ENCODE data around the gene CLNK. TPM values are rescaled to one million over a fixed set of nuclear protein-coding genes. Genes with fewer than 3 reads are reported as not detected.

CLNK gene
- total RNA-seq, 1 donor from 2014 or later: not detected

- Mint-ChIP-seq H3K4me3 (ENCODE audit: unreplicated experiment) (no peak overlapping the region), H3K27ac (ENCODE audit: unreplicated experiment) (no peak overlapping the region), H3K27me3 (ENCODE audit: low read depth) (no peaks in the 10 kb centered on the region), H3K36me3 (ENCODE audit: low read depth) (no peaks in the 10 kb centered on the region), H3K9me3 (ENCODE audit: low read depth) (no peaks in the 10 kb centered on the region), H3K4me1 (ENCODE audit: low read depth) (peaks cover 9% of the 10 kb centered on the region)
- TF ChIP-seq, protein P1, sequence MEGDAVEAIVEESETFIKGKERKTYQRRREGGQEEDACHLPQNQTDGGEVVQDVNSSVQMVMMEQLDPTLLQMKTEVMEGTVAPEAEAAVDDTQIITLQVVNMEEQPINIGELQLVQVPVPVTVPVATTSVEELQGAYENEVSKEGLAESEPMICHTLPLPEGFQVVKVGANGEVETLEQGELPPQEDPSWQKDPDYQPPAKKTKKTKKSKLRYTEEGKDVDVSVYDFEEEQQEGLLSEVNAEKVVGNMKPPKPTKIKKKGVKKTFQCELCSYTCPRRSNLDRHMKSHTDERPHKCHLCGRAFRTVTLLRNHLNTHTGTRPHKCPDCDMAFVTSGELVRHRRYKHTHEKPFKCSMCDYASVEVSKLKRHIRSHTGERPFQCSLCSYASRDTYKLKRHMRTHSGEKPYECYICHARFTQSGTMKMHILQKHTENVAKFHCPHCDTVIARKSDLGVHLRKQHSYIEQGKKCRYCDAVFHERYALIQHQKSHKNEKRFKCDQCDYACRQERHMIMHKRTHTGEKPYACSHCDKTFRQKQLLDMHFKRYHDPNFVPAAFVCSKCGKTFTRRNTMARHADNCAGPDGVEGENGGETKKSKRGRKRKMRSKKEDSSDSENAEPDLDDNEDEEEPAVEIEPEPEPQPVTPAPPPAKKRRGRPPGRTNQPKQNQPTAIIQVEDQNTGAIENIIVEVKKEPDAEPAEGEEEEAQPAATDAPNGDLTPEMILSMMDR (IDR thresholded peaks at IDR 0.05): no peak
- DNase-seq (ENCODE audit: low spot score): no peak
Measured at GRCh38 chr4:10470505-10470904, 214.1 kb downstream of the CLNK start.

GRCh38 chr4:10466161-10466560 is 218.4 kb downstream of the CLNK start:
- Mint-ChIP-seq H3K27ac (ENCODE audit: unreplicated experiment) (no peak overlapping the region), H3K36me3 (ENCODE audit: low read depth) (no peaks in the 10 kb centered on the region), H3K4me3 (ENCODE audit: unreplicated experiment) (no peak overlapping the region), H3K27me3 (ENCODE audit: low read depth) (no peaks in the 10 kb centered on the region), H3K4me1 (ENCODE audit: low read depth) (peaks cover 13% of the 10 kb centered on the region), H3K9me3 (ENCODE audit: low read depth) (peaks cover 2% of the 10 kb centered on the region)
- no peak for DNase-seq (ENCODE audit: low spot score)
- TF ChIP-seq, protein P1 (IDR thresholded peaks at IDR 0.05): no peak

DNA sequence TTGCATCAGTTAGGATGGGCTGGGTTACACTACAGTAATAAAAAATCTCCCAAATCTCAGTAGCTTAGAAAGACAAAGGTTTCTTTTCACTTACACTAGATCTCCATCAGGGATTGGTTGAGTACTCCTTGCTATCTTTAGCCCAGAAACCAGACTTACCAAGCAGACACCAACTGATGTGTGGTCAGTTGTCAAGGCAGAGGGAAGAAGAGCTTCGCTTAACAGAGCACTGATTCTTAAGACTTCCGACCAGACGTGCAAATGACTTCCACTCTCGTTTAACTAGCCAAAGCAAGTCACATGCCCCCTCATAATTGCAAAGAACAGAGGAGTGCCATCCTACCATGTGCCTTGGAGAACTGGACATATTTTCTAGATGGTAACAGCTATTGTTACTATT is 221.7 kb downstream of the CLNK start:
- DNase-seq (ENCODE audit: low spot score): no peak
- peaks cover 13% of the 10 kb centered on the region for H3K4me1 Mint-ChIP-seq (ENCODE audit: low read depth)
- TF ChIP-seq, protein P1 (IDR thresholded peaks at IDR 0.05): no peak
- peaks cover 7% of the 10 kb centered on the region for H3K9me3 Mint-ChIP-seq (ENCODE audit: low read depth)
- H3K27ac Mint-ChIP-seq (ENCODE audit: unreplicated experiment): no peak overlapping the region
- H3K27me3 Mint-ChIP-seq (ENCODE audit: low read depth): no peaks in the 10 kb centered on the region
- H3K4me3 Mint-ChIP-seq (ENCODE audit: unreplicated experiment): no peak overlapping the region
- no peaks in the 10 kb centered on the region for H3K36me3 Mint-ChIP-seq (ENCODE audit: low read depth)

- Mint-ChIP-seq H3K4me3 (ENCODE audit: unreplicated experiment) (peak overlapping the region; percentile 71), H3K27me3 (ENCODE audit: low read depth) (no peaks in the 10 kb centered on the region)
Measured at GRCh38 chr4:10461850-10462400, 222.6 kb downstream of the CLNK start.

DNA sequence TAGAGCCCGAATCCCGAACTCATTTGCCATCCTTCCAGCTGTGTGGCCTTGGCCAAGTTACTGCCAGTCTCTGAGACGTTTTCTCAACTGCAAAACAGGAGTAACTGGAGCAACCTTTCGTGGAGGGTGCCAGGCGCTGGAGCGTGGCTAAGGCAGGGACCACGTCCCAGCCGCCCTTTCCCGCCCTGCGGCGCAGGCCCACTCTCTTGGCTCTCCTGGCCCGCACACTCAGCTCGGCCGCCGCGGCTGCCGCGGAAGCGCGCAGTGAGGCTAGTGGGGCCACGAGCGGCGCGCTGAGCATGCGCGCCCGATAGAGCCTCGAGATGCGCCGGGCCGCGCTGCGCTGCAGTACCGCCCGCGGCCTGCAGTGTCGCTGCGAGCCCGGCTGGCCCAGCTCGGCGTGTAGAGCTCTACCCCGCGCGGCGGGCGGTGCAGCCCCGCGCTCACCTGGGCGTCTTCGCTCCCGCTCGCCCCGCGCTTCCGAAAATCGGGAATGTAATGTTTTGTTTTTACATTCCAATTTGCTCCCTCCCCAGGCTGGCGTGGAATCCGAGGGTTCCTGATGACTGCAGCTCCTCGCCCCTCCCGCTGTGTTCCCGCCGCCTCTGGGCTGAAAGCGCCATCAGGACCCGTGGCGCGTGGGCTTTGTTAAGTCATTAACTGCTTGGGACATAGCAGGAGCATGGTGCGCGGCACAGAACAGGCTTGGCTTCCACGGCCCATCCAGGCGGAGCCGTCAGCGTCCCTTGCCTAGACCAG is 223.3 kb downstream of the CLNK start:
- TF ChIP-seq, protein P1 (IDR thresholded peaks at IDR 0.05): peak; percentile 94
- H3K9me3 Mint-ChIP-seq (ENCODE audit: low read depth): peaks cover 8% of the 10 kb centered on the region
- H3K27me3 Mint-ChIP-seq (ENCODE audit: low read depth): no peaks in the 10 kb centered on the region
- peak overlapping the region; percentile 65 for H3K27ac Mint-ChIP-seq (ENCODE audit: unreplicated experiment)
- H3K4me3 Mint-ChIP-seq (ENCODE audit: unreplicated experiment): peak overlapping the region; percentile 71
- peaks cover 9% of the 10 kb centered on the region for H3K4me1 Mint-ChIP-seq (ENCODE audit: low read depth)
- DNase-seq (ENCODE audit: low spot score): no peak
- peaks cover 1% of the 10 kb centered on the region for H3K36me3 Mint-ChIP-seq (ENCODE audit: low read depth)

More at GRCh38 chr4:10461850-10462400, 222.6 kb downstream of the CLNK start:
- Mint-ChIP-seq H3K4me1 (ENCODE audit: low read depth) (peaks cover 13% of the 10 kb centered on the region), H3K9me3 (ENCODE audit: low read depth) (peaks cover 7% of the 10 kb centered on the region), H3K27ac (ENCODE audit: unreplicated experiment) (no peak overlapping the region), H3K36me3 (ENCODE audit: low read depth) (no peaks in the 10 kb centered on the region)
- no peak for DNase-seq (ENCODE audit: low spot score)
- TF ChIP-seq, protein P1 (IDR thresholded peaks at IDR 0.05): no peak
